GM12875 (cell line): ENCODE measurements around the gene GDAP2.

ENCODE experiments used
- H3K4me3 ChIP-seq: one replicate; pipeline ENCODE4 v1.5.1; 2011; ENCODE audit warnings: low read depth, low read length, control low read depth
- TF ChIP-seq, protein P1 (sequence below): IDR thresholded peaks from 2 replicates; pipeline ENCODE4 v1.5.1; 2011; ENCODE audit warnings: low read depth, mild to moderate bottlenecking, control low read depth, inconsistent platforms, low read length, moderate library complexity, borderline replicate concordance; ENCODE audit not compliant: insufficient read depth

The GDAP2 gene

DNA sequence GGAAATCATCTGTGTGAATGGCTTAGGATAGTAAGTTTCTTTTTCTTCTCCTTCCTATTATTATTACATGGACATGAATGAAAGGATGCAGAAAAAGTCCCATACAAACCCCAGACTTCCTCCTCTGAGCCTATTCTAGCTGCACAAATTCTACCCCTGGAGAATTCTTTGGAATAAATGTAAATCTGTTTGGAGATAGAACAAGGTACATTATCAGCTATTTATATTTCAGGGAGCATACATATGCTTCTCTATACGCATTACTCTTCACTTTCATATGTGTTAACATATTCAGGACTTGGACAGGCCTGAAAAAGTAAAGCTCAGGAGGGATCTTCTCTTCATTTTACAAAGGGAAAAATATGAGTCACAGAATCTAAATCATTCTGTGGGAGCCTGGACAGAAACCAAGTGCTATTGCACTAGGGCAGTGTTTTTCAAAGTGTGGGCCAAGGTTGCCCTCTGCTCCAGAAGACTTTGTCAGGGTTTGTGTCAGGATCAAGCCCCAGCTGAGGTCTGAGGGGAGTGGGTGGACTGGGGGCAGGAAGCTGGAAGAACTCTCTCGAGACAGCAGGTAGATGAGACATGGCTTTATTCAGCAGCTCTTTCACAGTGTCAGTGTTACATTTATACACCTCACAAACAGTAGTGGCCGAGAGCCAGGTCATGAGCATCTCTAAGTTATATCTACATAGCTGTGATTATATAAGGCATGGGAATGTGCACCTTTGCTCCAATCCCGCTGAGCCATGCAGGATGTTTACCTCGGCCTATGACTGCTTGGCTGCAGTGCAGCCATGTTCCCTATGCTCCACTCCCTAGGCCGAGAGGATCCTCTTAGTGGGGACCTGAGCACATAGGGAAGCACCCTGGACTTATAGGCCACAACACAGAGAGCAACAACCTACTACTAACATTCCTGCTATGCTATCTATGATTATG is 114.3 kb downstream of the GDAP2 start:
- no peak overlapping the region for H3K4me3 ChIP-seq
- TF ChIP-seq, protein P1, sequence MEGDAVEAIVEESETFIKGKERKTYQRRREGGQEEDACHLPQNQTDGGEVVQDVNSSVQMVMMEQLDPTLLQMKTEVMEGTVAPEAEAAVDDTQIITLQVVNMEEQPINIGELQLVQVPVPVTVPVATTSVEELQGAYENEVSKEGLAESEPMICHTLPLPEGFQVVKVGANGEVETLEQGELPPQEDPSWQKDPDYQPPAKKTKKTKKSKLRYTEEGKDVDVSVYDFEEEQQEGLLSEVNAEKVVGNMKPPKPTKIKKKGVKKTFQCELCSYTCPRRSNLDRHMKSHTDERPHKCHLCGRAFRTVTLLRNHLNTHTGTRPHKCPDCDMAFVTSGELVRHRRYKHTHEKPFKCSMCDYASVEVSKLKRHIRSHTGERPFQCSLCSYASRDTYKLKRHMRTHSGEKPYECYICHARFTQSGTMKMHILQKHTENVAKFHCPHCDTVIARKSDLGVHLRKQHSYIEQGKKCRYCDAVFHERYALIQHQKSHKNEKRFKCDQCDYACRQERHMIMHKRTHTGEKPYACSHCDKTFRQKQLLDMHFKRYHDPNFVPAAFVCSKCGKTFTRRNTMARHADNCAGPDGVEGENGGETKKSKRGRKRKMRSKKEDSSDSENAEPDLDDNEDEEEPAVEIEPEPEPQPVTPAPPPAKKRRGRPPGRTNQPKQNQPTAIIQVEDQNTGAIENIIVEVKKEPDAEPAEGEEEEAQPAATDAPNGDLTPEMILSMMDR, result no peak
